H1 (cell line): Measurements from ENCODE around the gene PLN.

Source experiments
- CTCF ChIP-seq, 3 experiments: IDR thresholded peaks; 1 replicate in 2 of 3; 2 replicates in 1 of 3; pipeline versions ENCODE4 v1.5.1 to v1.6.1; 2011; ENCODE audit warnings: low read length in 3 of 3, mild to moderate bottlenecking in 3 of 3, inconsistent platforms in 2 of 3, low read depth in 1 of 3, moderate library complexity in 1 of 3; ENCODE audit not compliant: insufficient read depth in 1 of 3; ENCODE audit errors: control extremely low read depth in 1 of 3
- EP300 ChIP-seq, 2 experiments: IDR thresholded peaks; 1 replicate in 1 of 2; 2 replicates in 1 of 2; pipeline ENCODE4 v1.6.1; 2011 to 2012; ENCODE audit warnings: low read depth in 2 of 2, low read length in 2 of 2, mild to moderate bottlenecking in 2 of 2, borderline replicate concordance in 1 of 2, inconsistent platforms in 1 of 2, moderate library complexity in 1 of 2
- EZH2 ChIP-seq: fragments of 200-600 bp; sonication (generic); IDR thresholded peaks from 2 replicates; pipeline ENCODE4 v1.7.1; 2012; ENCODE audit warnings: low read depth, mild to moderate bottlenecking, moderate library complexity, low read length, inconsistent platforms; ENCODE audit not compliant: severe bottlenecking
- JUND ChIP-seq: IDR thresholded peaks from 2 replicates; pipeline ENCODE4 v1.6.1; 2011; ENCODE audit warnings: mild to moderate bottlenecking, improper control_type of control experiment, low read length
- POLR2AphosphoS5 ChIP-seq: IDR thresholded peaks from 2 replicates; pipeline ENCODE4 v1.6.1; 2011; ENCODE audit warnings: low read depth, low read length
- SP1 ChIP-seq: IDR thresholded peaks from 2 replicates; pipeline ENCODE4 v1.6.1; 2011; ENCODE audit warnings: low read depth, low read length
- TAF1 ChIP-seq: IDR thresholded peaks from 2 replicates; pipeline ENCODE4 v1.6.1; 2011; ENCODE audit warnings: mild to moderate bottlenecking, low read depth, low read length
- USF2 ChIP-seq: IDR thresholded peaks from 2 replicates; pipeline ENCODE4 v1.6.1; 2011; ENCODE audit warnings: low read length, improper control_type of control experiment
- YY1 ChIP-seq: IDR thresholded peaks from 2 replicates; pipeline ENCODE4 v1.6.1; 2011; ENCODE audit warnings: low read depth, mild to moderate bottlenecking, low read length

- TF ChIP-seq YY1, result no peak
- no peak for TF ChIP-seq EZH2
- no peak for TF ChIP-seq CTCF (IDR thresholded peaks at IDR 0.05; ENCODE audit: control extremely low read depth in 1 of 3, insufficient read depth in 1 of 3, low read depth in 1 of 3, low read length in 3 of 3)
- no peak for TF ChIP-seq USF2
- no peak for TF ChIP-seq EP300 (IDR thresholded peaks at IDR 0.05; ENCODE audit: borderline replicate concordance in 1 of 2, low read depth in 2 of 2, low read length in 2 of 2)
- no peak for TF ChIP-seq POLR2AphosphoS5
- TF ChIP-seq TAF1, result no peak
- TF ChIP-seq JUND, result no peak
- no peak for TF ChIP-seq SP1
Measured at GRCh38 chr6:118554698-118555097, 6.6 kb downstream of the PLN start.
